WERI-Rb-1 (cell line): ENCODE data around the gene GSTO1.

Experiments
- DNase-seq: peaks from one replicate; pipeline ENCODE4 v3.0.0-alpha.2; 2020
- H3K27ac ChIP-seq: fragments of 250-450 bp; sonication (Bioruptor Pico); 2 replicates; pipeline ENCODE4 v1.5.1; 2020; ENCODE audit warnings: mild to moderate bottlenecking, moderate library complexity
- H3K27me3 ChIP-seq: fragments of 250-450 bp; sonication (Bioruptor Pico); 2 replicates; pipeline ENCODE4 v1.5.1; 2021; ENCODE audit warnings: mild to moderate bottlenecking, low read depth, moderate library complexity; ENCODE audit not compliant: insufficient read depth, severe bottlenecking
- H3K36me3 ChIP-seq: fragments of 250-450 bp; sonication (Bioruptor Pico); 2 replicates; pipeline ENCODE4 v1.5.1; 2020; ENCODE audit warnings: mild to moderate bottlenecking, moderate library complexity
- H3K4me3 ChIP-seq: 2 replicates; pipeline ENCODE4 v1.5.1; 2011; ENCODE audit warnings: low read depth, mild to moderate bottlenecking, control low read depth, low read length
- H3K9me3 ChIP-seq: fragments of 250-450 bp; sonication (Bioruptor Pico); 2 replicates; pipeline ENCODE4 v1.5.1; 2021; ENCODE audit warnings: mild to moderate bottlenecking, moderate library complexity; ENCODE audit not compliant: severe bottlenecking
- CTCF ChIP-seq: IDR thresholded peaks from 2 replicates; pipeline ENCODE4 v1.5.1; 2011; ENCODE audit warnings: low read depth, mild to moderate bottlenecking, control low read depth, inconsistent platforms, low read length

GSTO1 gene

GRCh38 chr10:104314591-104315485 is 60.1 kb downstream of the GSTO1 start:
- Histone ChIP-seq H3K9me3 (no peaks in the 10 kb centered on the region), H3K4me3 (no peak overlapping the region), H3K27me3 (no peaks in the 10 kb centered on the region), H3K36me3 (peaks cover 21% of the 10 kb centered on the region), H3K27ac (no peak overlapping the region)
- no peak for DNase-seq
- no peak for TF ChIP-seq CTCF

GRCh38 chr10:104315486-104315921 is 60.8 kb downstream of the GSTO1 start:
- no peak for TF ChIP-seq CTCF
- peaks cover 21% of the 10 kb centered on the region for H3K36me3 ChIP-seq
- no peaks in the 10 kb centered on the region for H3K9me3 ChIP-seq
- H3K27ac ChIP-seq: no peak overlapping the region
- no peaks in the 10 kb centered on the region for H3K27me3 ChIP-seq
- no peak for DNase-seq
- H3K4me3 ChIP-seq: no peak overlapping the region

- Histone ChIP-seq H3K27ac (no peak overlapping the region), H3K9me3 (no peaks in the 10 kb centered on the region), H3K4me3 (no peak overlapping the region), H3K27me3 (no peaks in the 10 kb centered on the region), H3K36me3 (peaks cover 21% of the 10 kb centered on the region)
- DNase-seq: no peak
- TF ChIP-seq CTCF: no peak
These were observed 61.8 kb downstream of the GSTO1 start for GRCh38 chr10:104316321-104317099.
